Karpas-422 (cell line): ENCODE measurements around the gene SLC25A51. TPM values are rescaled to one million over a fixed set of nuclear protein-coding genes. Genes with fewer than 3 reads are reported as not detected.
A peak's percentile ranks its signal among the peaks of the same experiment; 100 is the strongest.

Experiments
- DNase-seq: peaks from one replicate; pipeline ENCODE4 v3.0.0-alpha.2; 2015
- H2AFZ ChIP-seq: fragments of 200-600 bp; sonication (generic); 2 replicates; pipeline ENCODE4 v1.6.1; 2014; ENCODE audit warnings: antibody characterized with exemption, low read length, mixed read lengths
- H3K27ac ChIP-seq: fragments of 200-600 bp; sonication (generic); 2 replicates; pipeline ENCODE4 v1.5.1; 2014; ENCODE audit warnings: mild to moderate bottlenecking, low read length, moderate library complexity
- H3K27me3 ChIP-seq: fragments of 200-600 bp; sonication (generic); 2 replicates; pipeline ENCODE4 v1.6.1; 2014; ENCODE audit warnings: low read length, mixed read lengths
- H3K36me3 ChIP-seq: fragments of 200-600 bp; sonication (generic); 2 replicates; pipeline ENCODE4 v1.6.1; 2014; ENCODE audit warnings: low read length, mixed read lengths; ENCODE audit not compliant: insufficient read depth
- H3K4me1 ChIP-seq: fragments of 200-600 bp; sonication (generic); 2 replicates; pipeline ENCODE4 v1.6.1; 2014; ENCODE audit warnings: mild to moderate bottlenecking, low read length, mixed read lengths
- H3K4me2 ChIP-seq: fragments of 200-600 bp; sonication (generic); 2 replicates; pipeline ENCODE4 v1.6.1; 2014; ENCODE audit warnings: low read length, low read depth, mild to moderate bottlenecking; ENCODE audit not compliant: poor library complexity, severe bottlenecking
- H3K4me3 ChIP-seq: fragments of 200-600 bp; sonication (generic); 2 replicates; pipeline ENCODE4 v1.5.1; 2014; ENCODE audit warnings: mild to moderate bottlenecking, antibody characterized with exemption, low read length, mixed read lengths
- H3K79me2 ChIP-seq: fragments of 200-600 bp; sonication (generic); 2 replicates; pipeline ENCODE4 v1.6.1; 2014; ENCODE audit warnings: mild to moderate bottlenecking, low read length, mixed read lengths
- H3K9ac ChIP-seq: fragments of 200-600 bp; sonication (generic); 2 replicates; pipeline ENCODE4 v1.6.0; 2014; ENCODE audit warnings: low read length
- H3K9me2 ChIP-seq: fragments of 200-600 bp; sonication (generic), shearing (Covaris generic); replicated peaks from 2 replicates; pipeline ENCODE4 v1.6.0; 2014; ENCODE audit warnings: mild to moderate bottlenecking, low read length, moderate library complexity; ENCODE audit not compliant: insufficient read depth
- H3K9me3 ChIP-seq: fragments of 300-700, 200-600 bp; sonication (generic); 2 replicates; pipeline ENCODE4 v1.6.1; 2014; ENCODE audit warnings: low read length, mixed read lengths
- H4K20me1 ChIP-seq: fragments of 200-600 bp; sonication (generic); 2 replicates; pipeline ENCODE4 v1.6.1; 2014; ENCODE audit warnings: mild to moderate bottlenecking, antibody characterized with exemption, low read length, low read depth; ENCODE audit not compliant: insufficient read depth
- total RNA-seq: library from RNA; depleted of rRNA; stranded (reverse); fragments of >200 nt; shearing (Covaris generic); gene quantifications from 2 replicates; pipeline ENCODE4 v1.2.3, GENCODE V29; 2014; ENCODE audit warnings: low replicate concordance

Gene SLC25A51
- total RNA-seq, 1 experiment from 2014 or later, result 44.2 TPM

DNA sequence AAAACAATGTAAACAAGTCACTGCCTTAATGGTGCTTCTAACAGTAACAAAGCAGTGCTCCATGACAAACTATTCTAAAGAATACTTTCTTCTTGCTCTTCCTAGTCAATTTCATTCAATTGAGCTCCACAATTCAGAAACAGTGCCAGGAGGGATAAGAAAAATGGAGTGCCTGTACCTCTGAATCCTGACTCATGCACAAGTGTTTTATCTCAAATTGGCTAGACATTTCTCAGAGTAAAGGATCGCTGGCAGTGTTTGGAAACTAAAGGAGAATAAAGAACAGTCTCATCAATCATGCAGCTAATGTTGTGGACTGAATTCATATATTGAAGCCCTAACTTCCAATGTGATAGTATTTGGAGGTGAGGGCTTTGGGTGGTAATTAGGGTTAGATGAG is 27.6 kb downstream of the SLC25A51 start:
- H3K79me2 ChIP-seq, result no peaks in the 10 kb centered on the region
- H3K27ac ChIP-seq, result no peak overlapping the region
- H3K9me3 ChIP-seq, result no peaks in the 10 kb centered on the region
- no peak overlapping the region for H3K4me3 ChIP-seq
- H4K20me1 ChIP-seq, result no peaks in the 10 kb centered on the region
- no peak overlapping the region for H3K4me2 ChIP-seq
- H3K36me3 ChIP-seq, result peaks cover 5% of the 10 kb centered on the region
- H3K27me3 ChIP-seq, result no peaks in the 10 kb centered on the region
- no peak for DNase-seq
- H2AFZ ChIP-seq, result no peak overlapping the region
- no peaks in the 10 kb centered on the region for H3K9me2 ChIP-seq
- H3K4me1 ChIP-seq, result no peaks in the 10 kb centered on the region
- H3K9ac ChIP-seq, result no peak overlapping the region

GRCh38 chr9:37873955-37874354 is 30.0 kb downstream of the SLC25A51 start:
- H3K27ac ChIP-seq, result no peak overlapping the region
- H3K4me2 ChIP-seq, result no peak overlapping the region
- H3K9ac ChIP-seq, result no peak overlapping the region
- no peak overlapping the region for H3K4me3 ChIP-seq
- DNase-seq, result no peak
- H3K79me2 ChIP-seq, result no peaks in the 10 kb centered on the region
- H3K27me3 ChIP-seq, result no peaks in the 10 kb centered on the region
- H3K4me1 ChIP-seq, result no peaks in the 10 kb centered on the region
- no peaks in the 10 kb centered on the region for H3K9me3 ChIP-seq
- no peak overlapping the region for H2AFZ ChIP-seq
- no peaks in the 10 kb centered on the region for H3K9me2 ChIP-seq
- H3K36me3 ChIP-seq, result peaks cover 5% of the 10 kb centered on the region
- H4K20me1 ChIP-seq, result no peaks in the 10 kb centered on the region

DNA sequence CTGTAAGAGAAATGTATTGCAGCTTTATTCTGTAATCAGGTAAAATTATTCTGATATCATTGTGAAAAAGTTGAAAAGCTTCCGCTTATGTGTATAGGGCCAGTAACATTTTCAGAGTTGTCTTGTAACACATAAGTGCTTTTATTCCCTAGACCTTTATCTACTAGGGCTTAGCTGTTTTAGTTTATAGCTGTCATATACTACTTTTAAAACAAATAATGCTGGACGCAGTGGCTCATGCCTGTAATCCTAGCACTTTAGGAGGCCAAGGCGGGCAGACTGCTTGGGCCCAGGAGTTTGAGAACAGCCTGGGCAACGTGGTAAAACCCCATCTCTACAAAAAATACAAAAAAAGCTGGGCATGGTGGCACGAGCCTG is 33.1 kb downstream of the SLC25A51 start:
- no peaks in the 10 kb centered on the region for H3K4me1 ChIP-seq
- H3K9ac ChIP-seq, result no peak overlapping the region
- H3K27ac ChIP-seq, result no peak overlapping the region
- no peak overlapping the region for H3K4me2 ChIP-seq
- H3K27me3 ChIP-seq, result no peaks in the 10 kb centered on the region
- H4K20me1 ChIP-seq, result no peaks in the 10 kb centered on the region
- H3K79me2 ChIP-seq, result no peaks in the 10 kb centered on the region
- no peak for DNase-seq
- peaks cover 9% of the 10 kb centered on the region; the same call in 1 of the 2 replicates for H3K36me3 ChIP-seq
- H3K4me3 ChIP-seq, result no peak overlapping the region
- H2AFZ ChIP-seq, result no peak overlapping the region
- H3K9me3 ChIP-seq, result no peaks in the 10 kb centered on the region
- no peaks in the 10 kb centered on the region for H3K9me2 ChIP-seq

DNA sequence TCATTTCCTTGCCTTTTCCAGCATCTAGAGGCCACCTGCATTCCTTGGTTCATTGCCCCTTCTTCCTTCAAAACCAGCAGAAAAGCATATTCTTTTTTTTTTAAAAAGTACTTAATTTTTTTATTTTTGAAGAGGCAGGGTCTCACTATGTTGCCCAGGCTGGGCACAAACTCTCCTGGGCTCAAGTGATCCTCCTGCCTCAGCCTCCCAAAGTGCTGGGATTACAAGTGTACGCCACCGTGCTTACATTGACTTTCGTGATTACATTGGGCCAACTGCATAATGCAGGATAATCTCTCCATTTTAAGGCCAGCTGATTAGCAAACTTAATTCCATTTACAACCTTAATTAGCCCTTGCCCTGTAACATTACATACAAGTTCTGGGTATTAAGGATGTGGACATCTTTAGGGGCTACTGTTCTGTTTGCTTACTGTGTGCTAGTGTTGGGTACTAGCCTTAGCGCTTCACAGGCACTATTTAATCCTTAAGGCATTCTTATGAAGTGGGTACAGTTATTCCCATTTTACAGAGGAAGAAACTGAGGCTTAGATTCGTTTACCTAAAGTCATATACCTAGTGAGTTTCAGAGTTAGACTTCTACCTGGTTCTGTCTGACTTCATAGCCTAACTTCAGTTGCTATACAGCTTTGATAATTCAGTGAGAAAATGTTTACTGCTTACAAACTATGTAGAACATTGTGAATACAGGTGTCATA is 33.7 kb downstream of the SLC25A51 start:
- H3K27ac ChIP-seq, result no peak overlapping the region
- peaks cover 10% of the 10 kb centered on the region; the same call in 1 of the 2 replicates for H3K36me3 ChIP-seq
- no peaks in the 10 kb centered on the region for H3K4me1 ChIP-seq
- H4K20me1 ChIP-seq, result no peaks in the 10 kb centered on the region
- H2AFZ ChIP-seq, result no peak overlapping the region
- DNase-seq, result no peak
- H3K79me2 ChIP-seq, result no peaks in the 10 kb centered on the region
- no peaks in the 10 kb centered on the region for H3K9me3 ChIP-seq
- no peak overlapping the region for H3K4me3 ChIP-seq
- H3K9me2 ChIP-seq, result no peaks in the 10 kb centered on the region
- no peak overlapping the region for H3K4me2 ChIP-seq
- no peak overlapping the region for H3K9ac ChIP-seq
- no peaks in the 10 kb centered on the region for H3K27me3 ChIP-seq

GRCh38 chr9:37862530-37862929 is 41.4 kb downstream of the SLC25A51 start:
- Histone ChIP-seq H3K27me3 (no peaks in the 10 kb centered on the region), H3K9me3 (no peaks in the 10 kb centered on the region), H3K79me2 (no peaks in the 10 kb centered on the region), H2AFZ (no peak overlapping the region), H3K4me2 (no peak overlapping the region), H3K9ac (no peak overlapping the region), H3K36me3 (peaks cover 34% of the 10 kb centered on the region), H4K20me1 (no peaks in the 10 kb centered on the region), H3K9me2 (no peaks in the 10 kb centered on the region), H3K27ac (no peak overlapping the region), H3K4me3 (no peak overlapping the region), H3K4me1 (no peaks in the 10 kb centered on the region)
- DNase-seq, result no peak

GRCh38 chr9:37859043-37859442 is 44.9 kb downstream of the SLC25A51 start:
- Histone ChIP-seq H3K27ac (no peak overlapping the region), H3K4me2 (no peak overlapping the region), H3K79me2 (no peaks in the 10 kb centered on the region), H3K9ac (no peak overlapping the region), H4K20me1 (no peaks in the 10 kb centered on the region), H3K9me3 (no peaks in the 10 kb centered on the region), H3K36me3 (peaks cover 22% of the 10 kb centered on the region), H3K27me3 (no peaks in the 10 kb centered on the region), H3K4me3 (no peak overlapping the region), H2AFZ (no peak overlapping the region), H3K9me2 (no peaks in the 10 kb centered on the region), H3K4me1 (no peaks in the 10 kb centered on the region)
- DNase-seq, result peak; percentile 55

GRCh38 chr9:37856551-37856950 is 47.4 kb downstream of the SLC25A51 start:
- H3K27ac ChIP-seq, result no peak overlapping the region
- H3K79me2 ChIP-seq, result 0 out of 2 replicates have a peak, but pooled peaks cover 6% of the 10 kb centered on the region
- H3K9me3 ChIP-seq, result no peaks in the 10 kb centered on the region
- H3K27me3 ChIP-seq, result no peaks in the 10 kb centered on the region
- H4K20me1 ChIP-seq, result no peaks in the 10 kb centered on the region
- peaks cover 16% of the 10 kb centered on the region for H3K36me3 ChIP-seq
- no peak overlapping the region for H3K4me3 ChIP-seq
- H3K4me1 ChIP-seq, result no peaks in the 10 kb centered on the region
- no peak overlapping the region for H2AFZ ChIP-seq
- no peaks in the 10 kb centered on the region for H3K9me2 ChIP-seq
- no peak overlapping the region for H3K4me2 ChIP-seq
- DNase-seq, result no peak
- H3K9ac ChIP-seq, result no peak overlapping the region

- Histone ChIP-seq H3K4me2 (no peak overlapping the region), H3K9ac (no peak overlapping the region), H3K27me3 (no peaks in the 10 kb centered on the region), H3K36me3 (no peaks in the 10 kb centered on the region), H4K20me1 (no peaks in the 10 kb centered on the region), H3K27ac (no peak overlapping the region), H3K79me2 (peaks cover 15% of the 10 kb centered on the region; the same call in 1 of the 2 replicates), H3K9me3 (no peaks in the 10 kb centered on the region), H3K4me3 (no peak overlapping the region), H2AFZ (no peak overlapping the region), H3K9me2 (no peaks in the 10 kb centered on the region), H3K4me1 (no peaks in the 10 kb centered on the region)
- no peak for DNase-seq
These were observed 51.7 kb downstream of the SLC25A51 start for GRCh38 chr9:37852222-37852621.
